ENCODE measurements around the gene MPZL2. TPM values are rescaled to one million over a fixed set of nuclear protein-coding genes. Genes with fewer than 3 reads are reported as not detected.

Gene MPZL2
- total and polyA plus RNA-seq, 2 of the 8 experiments (the other 6 are each of a cell fraction or from before 2014, with no cell fraction given) = 2.4 to 3.2 TPM

GRCh38 chr11:118282606-118283005 is 18.5 kb upstream of the MPZL2 start:
- Histone ChIP-seq H3K27me3 (replicated peaks in 1 of 4; ENCODE audit: control insufficient read depth in 3 of 4, extremely low read depth in 1 of 4, insufficient read depth in 3 of 4, low read length in 3 of 4) (no peaks in the 10 kb centered on the region), H3K23ac (ENCODE audit: insufficient read length) (no peak overlapping the region), H4K20me1 (replicated peaks in 1 of 2; ENCODE audit: control insufficient read depth in 1 of 2, insufficient read depth in 2 of 2, low read length in 2 of 2) (no peaks in the 10 kb centered on the region), H2BK120ac (replicated peaks; ENCODE audit: low read depth, low read length) (no peak overlapping the region), H3K4me1 (replicated peaks in 1 of 4; ENCODE audit: control insufficient read depth in 3 of 4, insufficient read depth in 4 of 4, low read length in 3 of 4) (no peaks in the 10 kb centered on the region), H3K36me3 (ENCODE audit: control insufficient read depth in 2 of 4, insufficient read depth in 4 of 4, low read length in 3 of 4) (no peaks in the 10 kb centered on the region), H2AFZ (ENCODE audit: low read length) (no peak overlapping the region), H2BK20ac (ENCODE audit: low read length) (no peak overlapping the region), H3K27ac (ENCODE audit: low read depth, low read length) (no peak overlapping the region), H2BK5ac (ENCODE audit: low read depth, low read length) (no peak overlapping the region), H2AK5ac (ENCODE audit: low read depth, low read length) (no peak overlapping the region), H3K18ac (ENCODE audit: extremely low read depth, low read length) (no peak overlapping the region), H3K23me2 (ENCODE audit: low read depth, low read length) (no peaks in the 10 kb centered on the region), H4K8ac (ENCODE audit: extremely low read depth, insufficient read depth, low read length) (no peak overlapping the region), H3K4ac (replicated peaks; ENCODE audit: insufficient read length, low read depth, low read length) (no peak overlapping the region), H4K91ac (replicated peaks; ENCODE audit: insufficient read length, low read length) (no peak overlapping the region), H3K4me3 (ENCODE audit: extremely low read depth in 1 of 4, insufficient read depth in 2 of 4, low read depth in 3 of 4, low read length in 4 of 4) (no peak overlapping the region), H2BK12ac (ENCODE audit: low read depth, low read length) (no peak overlapping the region), H2BK15ac (ENCODE audit: low read length) (no peak overlapping the region), H3K14ac (ENCODE audit: insufficient read length) (no peak overlapping the region), H3K9me3 (ENCODE audit: insufficient read depth in 2 of 2, low read depth in 1 of 2, low read length in 1 of 2) (no peaks in the 10 kb centered on the region), H3K56ac (replicated peaks; ENCODE audit: insufficient read length, low read depth, low read length) (no peak overlapping the region), H3K4me2 (ENCODE audit: insufficient read depth in 1 of 2, low read depth in 2 of 2, low read length in 2 of 2) (no peak overlapping the region), H3K79me1 (ENCODE audit: low read depth, low read length) (no peaks in the 10 kb centered on the region), H3K79me2 (ENCODE audit: control insufficient read depth in 1 of 2, insufficient read depth in 2 of 2, low read length in 2 of 2) (no peaks in the 10 kb centered on the region), H3K9ac (replicated peaks in 1 of 4; ENCODE audit: extremely low read depth in 1 of 4, low read depth in 3 of 4, low read length in 3 of 4) (no peak overlapping the region), H4K5ac (ENCODE audit: insufficient read length, low read depth, low read length) (no peak overlapping the region)
- FAIRE-seq (no peak), DNase-seq (ENCODE audit: low read depth in 1 of 2, low spot score in 2 of 2) (no peak)
- WGBS, 2 experiments (ENCODE audit: extremely low coverage in 1 of 2, insufficient coverage in 1 of 2, insufficient read length in 1 of 2, insufficient replicate concordance in 2 of 2, low coverage in 1 of 2, low lambda C conversion rate in 2 of 2, missing lambda C conversion rate in 1 of 2) = 71% methylated on average over 6 of the region's 6 CpGs; no CpG with 5 or more reads in 1 of the 2 experiments
- ChIA-PET POLR2A (ENCODE audit: partially characterized antibody) (no interaction called here), CTCF (ENCODE audit: partially characterized antibody) (interaction anchor here (0.7 to 3.6 kb wide), 10 partner anchors 8 to 773 kb away, joined by 3 to 14 read pairs (median 4); no protein-coding TSS in a partner anchor)
- no peak for TF ChIP-seq HDAC2 (IDR thresholded peaks at IDR 0.05; ENCODE audit: borderline replicate concordance in 1 of 2, low read depth in 2 of 2, low read length in 2 of 2)
- no peak for TF ChIP-seq BRCA1 (IDR thresholded peaks at IDR 0.05; ENCODE audit: low read depth, low read length)
- TF ChIP-seq RNF2 (IDR thresholded peaks at IDR 0.05; ENCODE audit: borderline replicate concordance, low read depth, low read length, missing control alignments, poor library complexity, severe bottlenecking) = no peak
- TF ChIP-seq TEAD4 (IDR thresholded peaks at IDR 0.05; ENCODE audit: low read depth, low read length) = no peak
- TF ChIP-seq ATF2 (IDR thresholded peaks at IDR 0.05; ENCODE audit: low read length) = no peak
- TF ChIP-seq HDAC6 (IDR thresholded peaks at IDR 0.05; ENCODE audit: low read depth, low read length) = no peak
- TF ChIP-seq ZNF274 (IDR thresholded peaks at IDR 0.05; ENCODE audit: borderline replicate concordance, extremely low read depth, low read length) = no peak
- TF ChIP-seq SAP30 (IDR thresholded peaks at IDR 0.05; ENCODE audit: insufficient read depth, insufficient replicate concordance, low read length) = no peak
- TF ChIP-seq RBBP5 (IDR thresholded peaks at IDR 0.05; ENCODE audit: borderline replicate concordance, low read depth, low read length) = no peak
- no peak for TF ChIP-seq ASH2L (IDR thresholded peaks at IDR 0.05; ENCODE audit: low read length)
- TF ChIP-seq SIX5 (IDR thresholded peaks at IDR 0.05; ENCODE audit: low read depth, low read length) = no peak
- TF ChIP-seq JUND (IDR thresholded peaks at IDR 0.05; ENCODE audit: low read length) = no peak

Measured in H1 (cell line).